Breast epithelium (tissue), 4 donors: ENCODE results near the gene ZNF181. TPM values are rescaled to one million over a fixed set of nuclear protein-coding genes. Genes with fewer than 3 reads are reported as not detected.

ENCODE experiments used
- DNase-seq, 2 donors: peaks; one replicate each; pipeline ENCODE4 v3.0.0-alpha.2; 2019; ENCODE audit warnings: low spot score in 2 of 2
- H3K27ac ChIP-seq, 2 donors: fragments of 200-600 bp; sonication (generic) in 1 of 2; one replicate each; pipeline ENCODE4 v1.5.1; 2016 to 2019; ENCODE audit warnings: mild to moderate bottlenecking in 1 of 2
- H3K27me3 ChIP-seq, 2 donors: fragments of 200-600 bp; sonication (generic) in 1 of 2; one replicate each; pipeline versions ENCODE4 v1.5.1 to v1.6.0; 2017 to 2019; ENCODE audit warnings: control low read depth in 1 of 2, mild to moderate bottlenecking in 1 of 2
- H3K36me3 ChIP-seq: fragments of 200-600 bp; one replicate; pipeline ENCODE4 v1.5.1; 2019
- H3K4me1 ChIP-seq, 2 donors: fragments of 200-600 bp; sonication (generic); one replicate each; pipeline ENCODE4 v1.5.1; 2016 to 2019; ENCODE audit warnings: control low read depth in 1 of 2
- H3K4me3 ChIP-seq, 3 donors: fragments of 200-600 bp; sonication (generic); 1 replicate in 2 of 3; 2 replicates in 1 of 3; pipeline ENCODE4 v1.5.1; 2016 to 2019; ENCODE audit warnings: mild to moderate bottlenecking in 3 of 3, moderate library complexity in 2 of 3
- H3K9me3 ChIP-seq, 2 donors: fragments of 200-600 bp; sonication (generic) in 1 of 2; one replicate each; pipeline ENCODE4 v1.5.1; 2016 to 2019; ENCODE audit warnings: control low read depth in 1 of 2
- POLR2A ChIP-seq: fragments of 450-650 bp; IDR thresholded peaks from one replicate; pipeline ENCODE4 v1.6.1; 2016; ENCODE audit warnings: antibody characterized with exemption, mild to moderate bottlenecking, moderate library complexity
- POLR2AphosphoS5 ChIP-seq, 3 donors: sonication (generic); formaldehyde crosslinking; IDR thresholded peaks; one replicate each; pipeline ENCODE4 v1.6.1; 2017; ENCODE audit warnings: antibody characterized with exemption in 3 of 3
- intact Hi-C: fragments of 100-400 bp; cut with DNase I; formaldehyde crosslinking; loops from one replicate; pipeline ENCODE4 v1.15.1; 2023; ENCODE audit warnings: low total_unique reads
- total RNA-seq, 3 donors: library from RNA; depleted of rRNA; stranded (reverse); fragments of >200 nt; gene quantifications; one replicate each; pipeline ENCODE4 v1.1.0, GENCODE V29; 2016
- TF ChIP-seq, protein P1 (sequence below), 3 donors: fragments of 450-650 bp; IDR thresholded peaks; one replicate each; pipeline ENCODE4 v1.5.1; 2016 to 2017; ENCODE audit warnings: antibody characterized with exemption in 3 of 3, mild to moderate bottlenecking in 3 of 3, moderate library complexity in 3 of 3

Gene ZNF181
- total RNA-seq, 3 donors from 2014 or later, result 15.7 to 48.3 (median 22.0) TPM

DNA sequence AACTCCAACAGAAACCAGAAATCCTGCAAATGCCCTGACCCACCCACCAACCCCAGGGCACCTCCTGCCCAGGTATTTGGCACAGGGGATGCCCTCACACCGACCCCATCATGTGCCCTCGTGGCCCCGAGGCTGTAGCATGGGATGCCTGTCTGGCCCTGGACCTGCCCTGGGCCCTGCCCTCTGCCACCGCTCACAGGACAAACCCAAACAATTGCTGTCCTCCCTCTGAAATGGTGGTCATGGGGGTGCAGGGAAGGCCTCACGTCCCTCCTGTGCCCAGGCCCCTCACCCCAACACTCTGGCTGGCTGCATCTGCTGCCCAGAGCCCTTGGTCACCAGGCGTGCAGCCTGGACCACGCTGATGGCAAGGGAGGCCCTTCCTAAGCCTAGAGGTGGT is 2.1 kb upstream of the ZNF181 start:
- intact Hi-C loops, result no loop called here
- TF ChIP-seq POLR2A, result no peak
- TF ChIP-seq, protein P1, sequence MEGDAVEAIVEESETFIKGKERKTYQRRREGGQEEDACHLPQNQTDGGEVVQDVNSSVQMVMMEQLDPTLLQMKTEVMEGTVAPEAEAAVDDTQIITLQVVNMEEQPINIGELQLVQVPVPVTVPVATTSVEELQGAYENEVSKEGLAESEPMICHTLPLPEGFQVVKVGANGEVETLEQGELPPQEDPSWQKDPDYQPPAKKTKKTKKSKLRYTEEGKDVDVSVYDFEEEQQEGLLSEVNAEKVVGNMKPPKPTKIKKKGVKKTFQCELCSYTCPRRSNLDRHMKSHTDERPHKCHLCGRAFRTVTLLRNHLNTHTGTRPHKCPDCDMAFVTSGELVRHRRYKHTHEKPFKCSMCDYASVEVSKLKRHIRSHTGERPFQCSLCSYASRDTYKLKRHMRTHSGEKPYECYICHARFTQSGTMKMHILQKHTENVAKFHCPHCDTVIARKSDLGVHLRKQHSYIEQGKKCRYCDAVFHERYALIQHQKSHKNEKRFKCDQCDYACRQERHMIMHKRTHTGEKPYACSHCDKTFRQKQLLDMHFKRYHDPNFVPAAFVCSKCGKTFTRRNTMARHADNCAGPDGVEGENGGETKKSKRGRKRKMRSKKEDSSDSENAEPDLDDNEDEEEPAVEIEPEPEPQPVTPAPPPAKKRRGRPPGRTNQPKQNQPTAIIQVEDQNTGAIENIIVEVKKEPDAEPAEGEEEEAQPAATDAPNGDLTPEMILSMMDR (IDR thresholded peaks at IDR 0.05), result no peak
- TF ChIP-seq POLR2AphosphoS5 (IDR thresholded peaks at IDR 0.05), result no peak
- Histone ChIP-seq H3K36me3 (no peaks in the 10 kb centered on the region), H3K9me3 (peaks cover 0 to 1% of the 10 kb centered on the region in 2 donors), H3K27me3 (no peaks in the 10 kb centered on the region), H3K27ac (no peak overlapping the region), H3K4me1 (peaks cover 0 to 10% of the 10 kb centered on the region in 2 donors), H3K4me3 (no peak overlapping the region)
- no peak for DNase-seq

DNA sequence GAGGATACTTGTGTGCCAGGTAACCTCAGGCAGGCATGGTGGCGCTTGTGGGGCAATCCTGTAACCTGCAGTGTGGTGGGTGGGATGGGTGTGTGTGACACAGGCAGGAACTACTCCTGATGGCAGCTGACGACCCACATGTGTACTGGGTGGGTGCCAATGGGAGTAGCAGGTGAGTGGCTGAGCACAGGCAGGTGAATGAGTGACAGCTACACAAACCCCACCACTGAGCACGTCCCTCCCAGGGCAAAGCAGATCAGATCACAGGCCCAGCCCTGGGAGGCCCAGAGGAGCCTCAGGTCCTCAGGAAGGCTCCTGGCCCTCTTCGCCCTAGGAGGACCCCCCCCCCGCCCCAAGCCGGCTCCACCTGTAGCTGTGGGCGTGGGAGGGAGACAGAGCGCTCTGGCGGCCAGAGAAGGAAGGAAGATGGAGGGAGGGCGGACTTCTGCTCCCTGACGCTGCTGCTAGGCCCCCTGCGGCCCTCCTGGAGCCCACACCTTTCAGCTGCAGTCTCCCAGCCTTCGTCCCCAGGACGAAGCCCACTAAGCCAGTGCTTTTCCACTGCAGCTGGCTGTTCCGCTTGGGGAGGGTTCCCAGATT is 1.3 kb upstream of the ZNF181 start:
- no peak for TF ChIP-seq POLR2A
- TF ChIP-seq POLR2AphosphoS5 (IDR thresholded peaks at IDR 0.05), result no peak
- TF ChIP-seq, protein P1 (IDR thresholded peaks at IDR 0.05), result no peak
- H3K4me1 ChIP-seq, result peaks cover 0 to 10% of the 10 kb centered on the region in 2 donors
- intact Hi-C loops, result no loop called here
- H3K36me3 ChIP-seq, result peaks cover 3% of the 10 kb centered on the region
- peaks cover 0 to 9% of the 10 kb centered on the region in 2 donors for H3K9me3 ChIP-seq
- H3K27ac ChIP-seq, result peak overlapping the region; percentile 99 to 100
- no peak for DNase-seq
- peak overlapping the region; percentile 66 to 95 (median 91) for H3K4me3 ChIP-seq
- no peaks in the 10 kb centered on the region for H3K27me3 ChIP-seq

DNA sequence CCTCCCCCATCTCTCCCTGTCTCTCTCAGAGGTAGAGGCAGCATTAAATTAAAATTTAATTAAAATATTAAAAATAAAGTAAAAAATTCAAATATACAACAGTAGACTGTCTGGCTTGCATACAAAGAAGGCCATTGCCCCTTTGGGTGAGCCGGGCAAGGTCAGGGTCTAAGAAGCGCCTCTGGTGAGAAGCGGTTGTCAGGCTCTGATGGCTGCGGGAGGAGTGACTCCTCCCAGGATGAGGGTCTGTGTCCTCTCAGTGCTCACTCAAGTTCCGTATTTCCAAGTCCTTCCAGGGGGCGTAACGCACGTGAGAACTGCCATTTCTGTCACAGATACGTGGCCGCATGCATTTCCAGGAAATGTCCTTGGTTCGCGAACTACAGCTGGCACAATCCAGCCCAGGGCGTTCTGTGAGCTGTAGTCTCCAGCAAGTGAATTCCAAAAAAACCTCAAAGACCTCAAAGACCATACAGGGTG is 737 bp upstream of the ZNF181 start:
- Histone ChIP-seq H3K36me3 (peaks cover 6% of the 10 kb centered on the region), H3K4me1 (peaks cover 0 to 10% of the 10 kb centered on the region in 2 donors), H3K4me3 (peak overlapping the region; percentile 66 to 95 (median 91)), H3K27me3 (no peaks in the 10 kb centered on the region), H3K9me3 (peaks cover 2 to 15% of the 10 kb centered on the region in 2 donors), H3K27ac (peak overlapping the region; percentile 99 to 100)
- TF ChIP-seq POLR2A (no peak), POLR2AphosphoS5 (IDR thresholded peaks at IDR 0.05) (peak in 1 of 3 donors; percentile 6)
- DNase-seq, result no peak
- intact Hi-C loops, result no loop called here

DNA sequence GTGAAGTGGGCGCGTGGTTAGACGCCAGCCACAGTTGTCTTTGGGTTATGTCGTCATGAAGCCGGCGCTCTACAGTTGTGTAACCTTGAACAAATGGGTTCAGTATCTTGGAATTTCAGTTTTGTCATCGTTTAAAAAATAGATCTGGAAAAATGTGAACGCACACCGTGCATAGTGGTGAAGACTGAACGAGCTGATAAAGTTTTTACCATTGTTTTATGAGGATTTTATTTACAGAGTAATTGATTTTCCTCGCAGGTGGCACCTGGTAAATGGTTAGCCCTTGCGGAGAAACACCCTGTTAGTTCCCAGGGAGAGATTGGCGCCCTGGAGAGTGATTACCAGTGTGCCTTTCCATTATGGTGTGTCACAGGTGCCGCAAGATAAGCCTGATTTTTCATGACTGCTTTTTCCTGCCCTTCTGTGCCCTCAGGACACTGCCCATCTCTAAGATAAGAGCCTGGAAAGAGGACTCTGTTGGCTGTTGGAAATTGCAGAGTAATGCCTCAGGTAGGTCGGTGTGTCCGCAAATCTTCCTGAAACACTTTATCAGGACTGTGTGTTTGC is 577 bp downstream of the ZNF181 start:
- Histone ChIP-seq H3K27me3 (no peaks in the 10 kb centered on the region), H3K4me3 (peak overlapping the region; percentile 66 to 95 (median 91)), H3K4me1 (peaks cover 0 to 10% of the 10 kb centered on the region in 2 donors), H3K36me3 (peaks cover 12% of the 10 kb centered on the region), H3K27ac (peak overlapping the region; percentile 99 to 100), H3K9me3 (peaks cover 11 to 28% of the 10 kb centered on the region in 2 donors)
- intact Hi-C loops, result no loop called here
- DNase-seq, result no peak
- TF ChIP-seq, protein P1 (IDR thresholded peaks at IDR 0.05), result no peak
- TF ChIP-seq POLR2A, result no peak
- TF ChIP-seq POLR2AphosphoS5 (IDR thresholded peaks at IDR 0.05), result no peak

DNA sequence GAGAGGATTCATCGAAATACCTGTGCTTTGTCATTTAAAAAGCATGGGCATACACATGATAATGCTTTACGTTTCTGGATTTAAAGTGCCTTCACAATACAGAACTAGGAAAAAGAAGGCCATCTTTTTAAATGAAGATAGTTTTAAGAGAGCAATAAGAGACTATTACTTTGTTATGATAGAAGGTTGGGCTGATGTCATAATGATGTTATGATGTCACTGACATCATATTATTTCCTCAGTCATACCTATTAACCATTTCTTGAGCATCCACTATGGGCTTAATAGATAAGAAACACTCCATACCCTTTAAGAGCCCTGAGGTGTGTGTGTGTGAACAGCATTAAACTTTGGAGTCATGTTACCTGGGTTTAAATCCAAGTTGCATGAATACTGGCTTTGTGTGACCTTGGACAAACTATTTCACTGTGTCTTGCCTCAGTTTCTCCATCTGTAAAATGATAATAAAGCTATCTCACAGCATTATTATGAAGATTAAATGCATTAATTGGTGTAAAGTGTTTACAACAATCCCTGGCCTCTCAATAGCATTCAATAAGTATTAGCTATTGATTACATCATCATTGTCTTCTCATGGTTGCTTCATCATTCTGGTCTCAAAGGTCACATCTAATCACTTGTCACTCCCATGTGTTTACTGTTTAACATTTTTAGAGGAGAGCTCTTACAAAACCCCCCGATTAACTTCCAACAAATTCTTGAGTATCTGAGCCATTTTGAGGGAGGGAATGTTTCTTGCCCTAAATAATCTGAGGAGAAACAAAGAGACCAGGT is 11.1 kb downstream of the ZNF181 start:
- H3K27me3 ChIP-seq, result no peaks in the 10 kb centered on the region
- no peaks in the 10 kb centered on the region for H3K36me3 ChIP-seq
- intact Hi-C loops, result no loop called here
- DNase-seq, result no peak
- H3K27ac ChIP-seq, result no peak overlapping the region
- H3K4me3 ChIP-seq, result no peak overlapping the region
- H3K9me3 ChIP-seq, result peaks cover 34 to 98% of the 10 kb centered on the region in 2 donors
- TF ChIP-seq, protein P1 (IDR thresholded peaks at IDR 0.05), result no peak
- TF ChIP-seq POLR2AphosphoS5 (IDR thresholded peaks at IDR 0.05) (no peak), POLR2A (no peak)
- H3K4me1 ChIP-seq, result no peaks in the 10 kb centered on the region
